ENCODE measurements around the gene CD99L2. TPM values are rescaled to one million over a fixed set of nuclear protein-coding genes. Genes with fewer than 3 reads are reported as not detected.

The CD99L2 gene
- total RNA-seq, result 83.3 TPM
- long read RNA-seq, transcript CD99L2-206 (9 exons, 988 nt), result minor isoform, 7 of 125 reads
- long read RNA-seq, transcript CD99L2-203 (11 exons, 3,604 nt), result major isoform, 61 of 125 reads
- long read RNA-seq, partial matches to known transcripts, result 13 of 125 reads
- long read RNA-seq, other reads (novel, unspliced or antisense), result 42 of 125 reads

GRCh38 chrX:150898343-150899190 is at the start of gene CD99L2:
TSS of gene CD99L2 (minus strand) at chrX:150898668. CDS start at chrX:150898588, 80 bp downstream.
- DNase-seq, result peak; percentile 94
- peak; percentile 99 for ATAC-seq
- intact Hi-C loops (cut with micrococcal nuclease), result no loop called here

GRCh38 chrX:150944233-150944632 is 45.8 kb upstream of the CD99L2 start:
- intact Hi-C loops (cut with micrococcal nuclease), result no loop called here
- DNase-seq (no peak), ATAC-seq (no peak)

DNA sequence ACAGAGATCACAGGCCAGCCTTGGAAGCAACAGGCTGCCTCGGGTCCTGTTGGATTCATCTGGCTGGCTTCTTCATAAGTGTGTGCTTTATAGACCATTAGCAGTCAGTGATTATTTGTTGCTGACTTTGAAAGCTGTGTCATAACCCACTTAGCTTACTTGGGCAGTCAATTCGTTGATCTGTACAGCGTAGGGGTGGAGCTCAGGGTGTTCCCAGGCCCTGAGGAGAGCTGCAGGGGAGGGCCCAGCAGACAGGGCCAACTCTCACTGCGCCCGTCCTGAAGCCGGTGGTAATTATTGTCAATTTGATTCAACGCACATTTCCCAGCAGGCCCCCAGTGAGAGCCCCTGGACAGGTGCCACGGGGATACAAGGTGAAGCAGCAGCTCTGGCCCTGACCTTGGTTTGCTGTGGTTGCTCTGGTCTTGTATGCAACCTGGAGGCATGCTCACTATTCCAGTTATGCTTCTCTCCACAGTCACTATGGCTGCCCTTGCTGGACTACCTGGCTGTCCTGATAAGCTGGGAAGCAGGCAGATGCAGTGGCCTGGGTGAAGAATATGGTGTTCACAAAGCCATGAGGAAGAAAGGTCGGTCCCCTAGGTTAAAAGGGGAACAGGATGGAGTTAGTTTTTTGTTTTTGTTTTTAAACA is 44.6 kb upstream of the CD99L2 start:
- no peak for ATAC-seq
- DNase-seq, result no peak
- intact Hi-C loops (cut with micrococcal nuclease), result no loop called here

- no peak for ATAC-seq
- intact Hi-C loops (cut with micrococcal nuclease), result no loop called here
- no peak for DNase-seq
Observed at GRCh38 chrX:150941580-150941979, 43.1 kb upstream of the CD99L2 start.

- intact Hi-C loops (cut with micrococcal nuclease), result no loop called here
- no peak for ATAC-seq
- no peak for DNase-seq
Observed at GRCh38 chrX:150940844-150941495, 42.5 kb upstream of the CD99L2 start.

- DNase-seq (no peak), ATAC-seq (no peak)
- intact Hi-C loops (cut with micrococcal nuclease), result no loop called here
Observed at GRCh38 chrX:150936556-150936955, 38.1 kb upstream of the CD99L2 start.

GRCh38 chrX:150935467-150935866 is 37.0 kb upstream of the CD99L2 start:
- ATAC-seq (no peak), DNase-seq (no peak)
- intact Hi-C loops (cut with micrococcal nuclease), result no loop called here

DNA sequence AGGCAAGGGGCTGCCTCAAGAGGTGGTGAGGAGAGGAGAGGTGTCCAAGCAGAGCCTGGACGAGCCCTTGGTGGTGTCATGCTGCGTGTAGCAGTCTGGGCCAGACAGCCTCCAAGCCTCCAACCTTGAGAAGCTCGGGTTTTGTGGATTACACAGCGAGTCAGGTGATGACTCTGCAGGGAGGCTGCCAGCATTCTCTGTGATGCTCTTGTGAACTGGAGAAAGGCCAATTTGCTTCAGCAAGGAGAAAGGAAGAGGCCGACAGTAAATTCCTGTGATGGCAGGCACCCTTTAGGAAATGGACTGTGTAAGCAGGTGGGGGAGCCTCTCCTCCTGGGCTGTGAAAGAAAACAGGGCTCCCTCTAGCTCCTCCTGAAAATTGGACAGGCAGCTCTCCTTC is 36.0 kb upstream of the CD99L2 start:
- ATAC-seq (peak; percentile 41), DNase-seq (no peak)
- intact Hi-C loops (cut with micrococcal nuclease), result no loop called here

DNA sequence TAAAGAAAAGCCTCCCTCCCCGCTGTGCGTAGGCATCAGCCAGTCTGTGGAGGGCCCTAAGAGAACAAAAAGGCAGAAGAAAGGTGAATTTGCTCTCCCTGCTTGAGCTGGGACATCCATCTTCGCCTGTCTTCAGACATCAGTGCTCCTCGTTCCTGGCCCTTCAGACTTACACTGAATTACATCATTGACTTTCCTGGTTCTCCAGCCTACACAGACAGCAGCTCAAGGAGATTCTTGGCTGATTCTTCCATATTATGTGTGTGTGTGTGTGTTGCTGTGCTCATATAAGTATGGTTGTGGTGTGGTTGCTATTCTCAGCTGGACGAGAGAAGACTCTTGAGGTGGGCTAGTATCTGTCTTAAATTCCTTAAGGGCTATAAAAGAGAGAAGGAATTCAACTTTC is 35.5 kb upstream of the CD99L2 start:
- intact Hi-C loops (cut with micrococcal nuclease), result no loop called here
- ATAC-seq (no peak), DNase-seq (no peak)

DNA sequence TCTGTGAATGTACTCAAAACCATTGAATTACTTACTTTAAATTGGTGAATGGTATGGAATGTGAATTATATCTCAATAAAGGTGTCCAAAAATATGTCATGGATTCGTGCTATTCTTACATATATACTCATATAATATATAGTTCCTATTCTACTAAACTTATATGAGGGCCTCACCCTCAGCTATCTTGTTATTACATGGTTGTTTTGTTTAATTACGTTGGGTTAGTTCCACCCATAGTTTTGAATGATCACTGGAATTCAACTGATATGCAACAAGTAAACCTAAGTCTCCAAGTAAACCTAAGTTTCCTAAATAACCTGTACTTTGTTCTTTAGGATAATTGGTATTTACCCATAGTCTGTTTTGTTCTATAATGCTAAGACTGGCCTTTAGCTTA is 30.6 kb upstream of the CD99L2 start:
- ATAC-seq (no peak), DNase-seq (no peak)
- intact Hi-C loops (cut with micrococcal nuclease), result no loop called here

GRCh38 chrX:150926791-150927190 is 28.3 kb upstream of the CD99L2 start:
- intact Hi-C loops (cut with micrococcal nuclease), result no loop called here

DNA sequence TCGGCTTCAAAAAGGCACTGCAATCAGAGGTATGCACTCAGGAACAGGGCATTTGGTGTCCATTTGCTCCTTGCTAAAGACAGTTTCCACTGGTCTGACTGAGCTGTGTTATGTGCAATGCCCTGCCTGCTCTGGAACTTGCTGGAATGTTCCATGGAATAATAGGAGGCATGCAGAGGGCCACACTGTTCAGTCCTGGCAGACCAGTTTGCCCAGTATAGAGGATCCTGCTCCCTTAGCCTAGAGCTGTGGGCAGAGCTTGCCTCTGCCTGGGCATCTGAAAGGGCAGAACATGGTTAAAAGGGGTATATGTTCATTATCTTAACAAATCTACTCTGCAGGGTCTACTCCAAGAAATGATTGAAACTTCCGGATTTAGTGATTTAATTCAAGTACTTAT is 27.8 kb upstream of the CD99L2 start:
- intact Hi-C loops (cut with micrococcal nuclease), result no loop called here
- ATAC-seq (no peak), DNase-seq (no peak)

More at GRCh38 chrX:150926791-150927190, 28.3 kb upstream of the CD99L2 start:
- ATAC-seq, result no peak
- DNase-seq, result no peak

- no peak for DNase-seq
- intact Hi-C loops (cut with micrococcal nuclease), result no loop called here
- ATAC-seq, result no peak
Observed at GRCh38 chrX:150919401-150919800, 20.9 kb upstream of the CD99L2 start.

DNA sequence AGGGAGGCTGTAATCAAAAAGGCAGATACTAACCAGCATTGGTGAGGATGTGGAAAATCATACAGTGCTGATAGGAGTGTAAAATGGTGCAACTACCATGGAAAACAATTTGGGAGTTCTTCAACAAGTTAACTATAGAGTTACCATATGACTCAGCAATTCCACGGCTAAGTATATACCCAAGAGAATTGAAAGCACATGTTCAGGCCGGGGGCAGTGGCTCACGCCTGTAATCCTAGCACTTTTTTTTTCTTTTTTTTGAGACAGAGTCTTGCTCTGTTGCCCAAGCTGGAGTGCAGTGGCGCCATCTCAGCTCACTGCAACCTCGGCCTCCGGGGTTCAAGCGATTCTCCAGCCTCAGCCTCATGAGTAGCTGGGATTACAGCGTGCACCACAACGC is 15.0 kb upstream of the CD99L2 start:
- intact Hi-C loops (cut with micrococcal nuclease), result no loop called here
- no peak for DNase-seq
- ATAC-seq, result no peak

DNA sequence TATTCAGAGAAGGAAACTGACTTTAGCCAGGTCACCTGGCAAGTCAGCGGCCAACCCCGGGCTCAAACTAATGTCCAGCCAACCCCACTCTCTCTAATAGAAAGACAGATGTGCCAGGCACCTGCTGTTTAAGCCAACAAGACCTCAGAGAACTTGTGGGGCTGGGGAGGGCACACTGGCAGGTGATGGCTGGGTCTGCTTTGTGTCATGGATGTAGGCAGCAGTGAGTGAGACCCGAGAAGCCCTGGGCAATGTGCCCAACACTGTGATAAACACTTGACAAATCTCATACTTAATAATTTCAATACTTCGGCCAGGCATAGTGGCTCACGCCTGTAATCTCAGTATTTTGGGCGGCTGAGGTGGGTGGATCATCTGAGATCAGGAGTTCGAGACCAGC is 9.0 kb upstream of the CD99L2 start:
- intact Hi-C loops (cut with micrococcal nuclease), result no loop called here
- ATAC-seq (peak; percentile 99), DNase-seq (peak; percentile 72)

DNA sequence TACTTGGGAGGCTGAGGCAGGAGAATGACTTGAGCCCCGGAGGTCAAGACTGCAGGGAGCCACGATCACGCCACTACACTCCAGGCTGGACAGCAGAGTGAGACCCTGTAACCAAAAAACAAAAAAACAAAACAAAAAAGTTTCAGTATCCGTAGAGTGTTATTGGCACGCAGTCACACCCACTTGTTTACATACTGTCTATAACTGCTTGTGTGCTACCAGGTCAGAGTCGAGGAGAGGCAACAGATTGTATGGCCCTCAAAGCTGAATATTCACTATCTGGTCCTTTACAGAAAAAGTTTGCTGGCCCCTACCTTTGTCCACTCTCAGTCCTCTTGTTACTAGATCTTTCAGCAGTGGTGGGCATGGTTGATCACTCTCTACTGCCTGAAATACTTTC is 8.2 kb upstream of the CD99L2 start:
- ATAC-seq (no peak), DNase-seq (no peak)
- intact Hi-C loops (cut with micrococcal nuclease), result no loop called here

DNA sequence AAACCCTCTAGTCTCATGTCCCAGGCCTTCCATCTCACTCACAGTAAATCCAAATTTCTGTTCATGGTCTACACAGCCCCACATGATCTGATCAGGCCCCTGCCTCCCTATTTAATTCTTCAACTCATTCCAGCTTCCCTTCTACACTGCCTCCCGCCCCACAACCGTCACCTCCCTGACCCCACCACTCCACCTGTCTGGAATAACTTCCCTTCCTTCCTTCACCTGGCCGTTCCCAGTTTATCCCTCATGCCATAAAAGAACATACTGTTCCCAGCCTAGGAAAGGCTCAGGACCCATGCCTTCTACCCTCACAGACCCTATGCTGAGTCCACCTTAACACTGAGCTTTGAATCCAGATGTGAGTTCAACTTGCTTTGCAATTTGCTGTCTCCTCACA is 6.8 kb upstream of the CD99L2 start:
- DNase-seq, result no peak
- intact Hi-C loops (cut with micrococcal nuclease), result no loop called here
- ATAC-seq, result no peak

DNA sequence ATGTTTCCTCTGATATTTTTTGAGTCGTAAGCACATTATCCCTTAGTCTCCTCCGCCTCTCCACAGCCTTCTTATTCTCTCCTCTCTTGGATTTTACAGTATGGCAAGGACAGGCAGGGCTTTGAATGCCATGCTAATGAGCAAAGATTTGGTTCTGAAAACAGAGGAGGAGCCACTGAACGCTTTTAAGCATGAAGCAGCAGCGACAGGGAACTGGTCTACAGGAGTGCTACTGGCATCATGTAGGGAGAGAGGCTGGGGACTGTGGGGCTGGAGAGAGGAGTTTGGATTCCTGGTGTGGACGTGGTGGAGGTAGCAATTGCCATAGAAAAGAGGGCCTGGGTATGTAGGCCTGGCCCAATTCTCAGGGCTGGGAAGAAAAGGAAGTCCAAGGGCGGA is 4.6 kb upstream of the CD99L2 start:
- ATAC-seq, result no peak
- DNase-seq, result no peak
- intact Hi-C loops (cut with micrococcal nuclease), result no loop called here

DNA sequence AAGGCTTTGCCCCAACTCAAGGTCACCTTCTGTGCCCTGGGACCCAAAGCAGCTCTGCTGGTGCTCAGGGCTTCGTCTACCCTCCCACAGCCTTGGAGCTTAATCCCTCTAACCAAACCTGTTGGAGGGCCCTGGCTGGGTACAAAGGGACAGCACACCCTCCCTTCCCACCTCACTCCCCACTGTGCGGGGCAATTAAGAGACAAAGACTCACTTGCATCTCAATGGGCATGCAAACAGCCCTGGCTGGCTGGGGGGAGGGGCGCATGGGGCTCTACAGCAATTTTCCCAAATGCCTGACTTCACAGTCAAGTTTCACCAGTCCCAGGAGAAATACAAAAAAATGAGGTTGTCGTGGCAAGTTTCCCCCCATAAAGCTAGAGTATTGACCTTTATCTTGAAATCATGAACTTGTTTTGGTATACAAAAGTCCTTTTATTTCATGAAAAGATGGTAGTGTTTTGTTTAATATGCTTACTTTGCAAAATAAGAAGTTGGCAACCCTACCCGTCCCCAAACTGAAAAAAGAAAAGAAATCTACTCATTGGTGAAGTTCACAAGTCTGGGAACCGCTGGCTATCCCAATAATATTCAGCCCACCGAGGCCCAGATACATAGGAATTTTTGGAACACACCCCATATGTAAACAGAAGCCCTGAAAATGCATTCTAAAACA is 4.1 kb upstream of the CD99L2 start:
- ATAC-seq (no peak), DNase-seq (no peak)
- intact Hi-C loops (cut with micrococcal nuclease), result no loop called here

Measured in left ventricle myocardium superior (tissue), 1 donor.